Measurements from ENCODE around the gene BCAS2. TPM values are rescaled to one million over a fixed set of nuclear protein-coding genes. Genes with fewer than 3 reads are reported as not detected.
A peak's percentile ranks its signal among the peaks of the same experiment; 100 is the strongest.

BCAS2 gene
- total RNA-seq = 10 to 100 TPM; 29.4 to 33.9 TPM
- polyA plus RNA-seq (ENCODE audit: insufficient read length in 6 of 6) = 10 to 100 TPM; 42.1 to 49.0 (median 46.5) TPM
- long read RNA-seq, donor 1, transcript BCAS2-201 (7 exons, 1,299 nt) = major isoform, 25 of 26 reads
- long read RNA-seq, donor 1, partial matches to known transcripts = 0 of 26 reads
- long read RNA-seq, donor 1, other reads (novel, unspliced or antisense) = 0 of 26 reads
- long read RNA-seq, donor 2, transcript BCAS2-201 (7 exons, 1,299 nt) = major isoform, 24 of 24 reads
- long read RNA-seq, donor 2, partial matches to known transcripts = 0 of 24 reads
- long read RNA-seq, donor 2, other reads (novel, unspliced or antisense) = 0 of 24 reads
- long read RNA-seq, donor 3, transcript BCAS2-201 (7 exons, 1,299 nt) = major isoform, 21 of 22 reads
- long read RNA-seq, donor 3, partial matches to known transcripts = 0 of 22 reads
- long read RNA-seq, donor 3, other reads (novel, unspliced or antisense) = 0 of 22 reads
- long read RNA-seq, donor 4, transcript BCAS2-201 (7 exons, 1,299 nt) = major isoform, 28 of 32 reads
- long read RNA-seq, donor 4, partial matches to known transcripts = 1 of 32 reads
- long read RNA-seq, donor 4, other reads (novel, unspliced or antisense) = 3 of 32 reads
- long read RNA-seq, donor 5, transcript BCAS2-201 (7 exons, 1,299 nt) = major isoform, 22 of 23 reads
- long read RNA-seq, donor 5, partial matches to known transcripts = 0 of 23 reads
- long read RNA-seq, donor 5, other reads (novel, unspliced or antisense) = 0 of 23 reads
- long read RNA-seq, donor 6, transcript BCAS2-201 (7 exons, 1,299 nt) = major isoform, 33 of 33 reads
- long read RNA-seq, donor 6, partial matches to known transcripts = 0 of 33 reads
- long read RNA-seq, donor 6, other reads (novel, unspliced or antisense) = 0 of 33 reads
- long read RNA-seq, donor 7, transcript BCAS2-201 (7 exons, 1,299 nt) = major isoform, 5 of 9 reads
- long read RNA-seq, donor 7, partial matches to known transcripts = 0 of 9 reads
- long read RNA-seq, donor 7, other reads (novel, unspliced or antisense) = 0 of 9 reads
- long read RNA-seq, donor 8, transcript BCAS2-201 (7 exons, 1,299 nt) = major isoform, 20 of 20 reads
- long read RNA-seq, donor 8, partial matches to known transcripts = 0 of 20 reads
- long read RNA-seq, donor 8, other reads (novel, unspliced or antisense) = 0 of 20 reads
- long read RNA-seq, donor 9 = 0 reads
- long read RNA-seq, donor 10, transcript BCAS2-201 (7 exons, 1,299 nt) = major isoform, 23 of 26 reads
- long read RNA-seq, donor 10, partial matches to known transcripts = 1 of 26 reads
- long read RNA-seq, donor 10, other reads (novel, unspliced or antisense) = 1 of 26 reads
- long read RNA-seq, donor 11, transcript BCAS2-201 (7 exons, 1,299 nt) = major isoform, 27 of 35 reads
- long read RNA-seq, donor 11, partial matches to known transcripts = 5 of 35 reads
- long read RNA-seq, donor 11, other reads (novel, unspliced or antisense) = 0 of 35 reads
- long read RNA-seq, donor 12, transcript BCAS2-201 (7 exons, 1,299 nt) = major isoform, 20 of 20 reads
- long read RNA-seq, donor 12, partial matches to known transcripts = 0 of 20 reads
- long read RNA-seq, donor 12, other reads (novel, unspliced or antisense) = 0 of 20 reads

DNA sequence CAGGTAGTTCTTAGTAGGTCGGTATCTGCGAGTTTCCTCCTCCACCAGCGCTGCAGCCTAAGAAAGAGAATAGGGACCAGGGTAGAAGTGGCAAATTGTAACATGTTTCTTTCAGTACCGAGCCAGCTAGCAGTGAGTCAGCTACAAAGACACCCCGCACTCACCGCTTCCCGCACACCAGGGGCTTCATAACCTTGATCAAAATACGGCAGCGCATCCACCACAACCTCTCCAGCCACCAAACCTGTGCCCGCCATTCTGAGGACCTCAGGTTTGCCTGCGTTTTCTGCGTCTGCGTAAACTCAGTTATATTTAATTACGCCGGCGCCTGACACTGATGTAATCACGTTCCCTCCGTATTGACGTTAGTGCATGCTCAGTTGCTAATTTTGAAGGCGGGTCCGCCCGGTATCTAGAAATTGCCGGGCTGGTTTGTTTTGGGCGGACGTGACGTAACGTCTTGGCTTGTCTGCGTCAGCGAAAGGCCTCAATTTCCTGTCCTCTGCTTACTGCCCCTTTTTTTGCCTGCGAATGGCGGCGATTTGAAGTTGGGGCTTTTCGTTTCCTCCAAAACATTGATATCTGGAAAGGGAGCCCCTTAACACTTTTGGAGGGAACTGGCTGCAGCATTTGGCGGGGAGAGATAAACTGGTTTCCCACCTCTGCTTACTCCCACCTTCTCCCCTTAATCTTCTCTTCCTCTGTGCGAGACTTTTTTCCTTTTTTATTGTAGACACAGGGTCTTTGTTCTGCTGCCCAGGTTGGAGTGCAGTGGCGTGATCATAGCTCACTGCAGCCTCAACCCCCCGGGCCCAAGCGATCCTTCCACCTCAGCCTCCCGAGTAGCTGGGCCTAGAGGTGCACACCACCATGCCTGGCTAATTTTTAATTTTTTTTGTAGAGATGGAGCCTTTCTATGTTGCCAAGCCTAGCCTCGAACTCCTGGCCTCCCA lies at the start of gene BCAS2:
TSS of gene BCAS2 (minus strand) at position 281 of the 953 bp plus-strand sequence. CDS start at position 257, 24 bp downstream.
- peaks cover 5 to 44% of the 10 kb centered on the region in 2 donors for H3K4me1 ChIP-seq
- peak within 1 kb of the TSS; percentile 45 to 67 for H3K4me3 ChIP-seq
- peak within 1 kb of the TSS; percentile 83 to 85 for H3K27ac ChIP-seq
- no peaks in the 10 kb centered on the region for H3K9me3 ChIP-seq
- peaks cover 0 to 29% of the 10 kb centered on the region in 2 donors for H3K36me3 ChIP-seq
- ATAC-seq (peak; percentile 98), DNase-seq (peak; percentile 92 to 99 (median 98))
- TF ChIP-seq, protein P1, sequence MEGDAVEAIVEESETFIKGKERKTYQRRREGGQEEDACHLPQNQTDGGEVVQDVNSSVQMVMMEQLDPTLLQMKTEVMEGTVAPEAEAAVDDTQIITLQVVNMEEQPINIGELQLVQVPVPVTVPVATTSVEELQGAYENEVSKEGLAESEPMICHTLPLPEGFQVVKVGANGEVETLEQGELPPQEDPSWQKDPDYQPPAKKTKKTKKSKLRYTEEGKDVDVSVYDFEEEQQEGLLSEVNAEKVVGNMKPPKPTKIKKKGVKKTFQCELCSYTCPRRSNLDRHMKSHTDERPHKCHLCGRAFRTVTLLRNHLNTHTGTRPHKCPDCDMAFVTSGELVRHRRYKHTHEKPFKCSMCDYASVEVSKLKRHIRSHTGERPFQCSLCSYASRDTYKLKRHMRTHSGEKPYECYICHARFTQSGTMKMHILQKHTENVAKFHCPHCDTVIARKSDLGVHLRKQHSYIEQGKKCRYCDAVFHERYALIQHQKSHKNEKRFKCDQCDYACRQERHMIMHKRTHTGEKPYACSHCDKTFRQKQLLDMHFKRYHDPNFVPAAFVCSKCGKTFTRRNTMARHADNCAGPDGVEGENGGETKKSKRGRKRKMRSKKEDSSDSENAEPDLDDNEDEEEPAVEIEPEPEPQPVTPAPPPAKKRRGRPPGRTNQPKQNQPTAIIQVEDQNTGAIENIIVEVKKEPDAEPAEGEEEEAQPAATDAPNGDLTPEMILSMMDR (IDR thresholded peaks at IDR 0.05) = no peak
- H3K27me3 ChIP-seq = no peaks in the 10 kb centered on the region
- intact Hi-C loops (cut with DNase I) = no loop called here

DNA sequence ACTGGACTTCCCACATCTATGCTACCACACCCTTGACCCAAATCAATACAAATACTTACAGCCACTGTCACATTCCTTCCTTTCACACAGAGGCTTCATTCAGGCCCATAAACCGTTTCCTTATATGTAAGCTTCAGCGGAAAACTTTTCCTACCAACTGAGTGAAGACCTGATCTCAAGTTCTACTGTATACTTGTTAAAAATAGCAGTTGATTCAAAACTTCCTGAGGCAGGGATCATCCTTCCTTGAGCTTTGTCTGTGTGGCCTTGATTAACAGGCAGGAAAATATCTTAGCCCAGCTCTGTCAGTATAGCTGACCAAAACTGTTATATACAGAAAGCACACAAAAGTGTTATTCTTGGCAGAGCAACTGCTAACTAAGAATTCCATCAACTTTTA lies 45.7 kb upstream of the BCAS2 start:
- H3K4me1 ChIP-seq = no peaks in the 10 kb centered on the region
- no peaks in the 10 kb centered on the region for H3K9me3 ChIP-seq
- no peaks in the 10 kb centered on the region for H3K36me3 ChIP-seq
- intact Hi-C loops (cut with DNase I) = no loop called here
- H3K27ac ChIP-seq = no peak overlapping the region
- no peak overlapping the region for H3K4me3 ChIP-seq
- TF ChIP-seq, protein P1 (IDR thresholded peaks at IDR 0.05) = no peak
- no peaks in the 10 kb centered on the region for H3K27me3 ChIP-seq
- DNase-seq = no peak
- no peak for ATAC-seq

DNA sequence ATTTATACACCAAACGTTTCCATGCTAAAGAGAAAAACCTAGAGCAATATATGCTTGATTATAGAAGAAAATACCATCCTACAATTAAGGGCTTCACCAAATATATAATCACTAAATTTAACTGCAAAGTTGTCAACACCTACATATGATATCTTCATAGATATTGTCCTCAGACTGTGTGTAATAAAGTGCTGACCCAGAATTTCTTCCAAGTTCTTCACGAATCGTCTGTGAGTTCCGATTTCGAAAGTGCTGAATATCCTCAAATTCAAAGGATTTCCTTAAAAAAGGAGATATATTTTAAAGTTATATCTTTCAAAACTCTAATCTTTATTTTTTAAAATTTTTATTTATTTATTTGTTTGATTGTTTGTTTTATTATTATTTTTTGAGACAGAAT lies 41.9 kb upstream of the BCAS2 start:
- Histone ChIP-seq H3K27me3 (no peaks in the 10 kb centered on the region), H3K9me3 (no peaks in the 10 kb centered on the region), H3K4me1 (no peaks in the 10 kb centered on the region), H3K36me3 (no peaks in the 10 kb centered on the region), H3K4me3 (no peak overlapping the region), H3K27ac (no peak overlapping the region)
- TF ChIP-seq, protein P1 (IDR thresholded peaks at IDR 0.05) = no peak
- ATAC-seq (no peak), DNase-seq (no peak)
- intact Hi-C loops (cut with DNase I) = no loop called here

DNA sequence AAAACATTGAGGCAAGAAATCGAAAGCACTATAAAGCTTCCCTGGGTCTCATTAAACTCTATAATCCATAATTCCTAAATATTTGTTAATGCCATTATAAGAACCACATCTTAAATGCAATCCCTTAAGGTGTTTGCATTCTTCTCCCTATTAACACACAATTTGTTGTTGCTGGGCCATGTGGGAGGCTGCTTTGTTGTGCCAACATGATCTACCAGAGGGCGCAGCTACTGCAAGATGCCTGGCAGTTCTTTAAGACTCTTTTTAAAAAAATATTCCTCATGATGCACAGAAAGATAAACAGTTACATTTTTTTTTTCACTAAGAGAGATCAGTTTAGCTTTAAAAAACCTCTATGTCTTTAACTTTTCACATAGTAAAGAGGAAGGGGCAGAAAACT lies 39.0 kb upstream of the BCAS2 start:
- TF ChIP-seq, protein P1 (IDR thresholded peaks at IDR 0.05) = no peak
- intact Hi-C loops (cut with DNase I) = no loop called here

More for the DNA sequence above, 39.0 kb upstream of the BCAS2 start:
- Histone ChIP-seq H3K27ac (no peak overlapping the region), H3K4me1 (no peaks in the 10 kb centered on the region), H3K36me3 (peaks cover 0 to 7% of the 10 kb centered on the region in 2 donors), H3K4me3 (no peak overlapping the region), H3K9me3 (no peaks in the 10 kb centered on the region), H3K27me3 (no peaks in the 10 kb centered on the region)
- ATAC-seq = no peak
- no peak for DNase-seq

Data from left lung (tissue), 14 donors.